HCT116 (cell line): Measurements from ENCODE around the gene TTLL6. TPM values are rescaled to one million over a fixed set of nuclear protein-coding genes. Genes with fewer than 3 reads are reported as not detected.

Experiments
- ATAC-seq: fragments of 200-7000 bp; cut with Tn5 transposase; 2 replicates; pipeline ENCODE4 v1.9.1; 2020; ENCODE audit warnings: mild to moderate bottlenecking, moderate library complexity
- BruUV-seq: library from RNA; stranded (reverse); fragments of 400-500 nt; replicated peaks from 2 replicates; lab custom pipeline; 2021; lab: Mats Ljungman, UMichigan
- CTCF ChIA-PET: fragments of 300-600 bp; sonication (Branson Sonifier 250); formaldehyde crosslinking; loops from one replicate; lab custom pipeline; 2021; ENCODE audit warnings: antibody characterized with exemption; lab: Charles Lee
- POLR2A ChIA-PET: fragments of 300-600, 350-600 bp; sonication (Branson Sonifier 250); formaldehyde crosslinking; loops from one replicate; lab custom pipeline; 2021; ENCODE audit warnings: antibody characterized with exemption; lab: Charles Lee
- RAD21 ChIA-PET, 2 experiments: fragments of 300-600 bp; sonication (Branson Sonifier 250); formaldehyde crosslinking; loops; one replicate each; lab custom pipeline; 2023; ENCODE audit warnings: low total read pairs in 2 of 2; ENCODE audit not compliant: uncharacterized antibody in 2 of 2, unreplicated experiment in 2 of 2, low non-redundant PET in 1 of 2; lab: Charles Lee
- DNase-seq: peaks from one replicate; pipeline ENCODE4 v3.0.0-alpha.2; 2010; ENCODE audit warnings: low read depth, low spot score
- H2AFZ ChIP-seq: fragments of 200-600 bp; shearing (Covaris generic), sonication (generic); 2 replicates; pipeline ENCODE4 v1.6.1; 2017; ENCODE audit warnings: low read depth, mixed run types, mixed read lengths, antibody characterized with exemption, low read length; ENCODE audit not compliant: poor library complexity, severe bottlenecking
- H3K27ac ChIP-seq: 2 replicates; pipeline ENCODE4 v1.5.1; 2012; ENCODE audit warnings: low read depth, low read length
- H3K27me3 ChIP-seq: fragments of 200-600 bp; sonication (generic); 2 replicates; pipeline ENCODE4 v1.6.1; 2016; ENCODE audit warnings: mixed run types, low read length, mixed read lengths; ENCODE audit not compliant: insufficient read depth
- H3K36me3 ChIP-seq, 2 experiments: fragments of 200-500 bp in 1 of 2; fragments of 200-600 bp in 1 of 2; sonication (Bioruptor generic) in 1 of 2; sonication (generic) in 1 of 2; 2 replicates each; pipeline versions ENCODE4 v1.5.1 to v1.6.1; 2014 to 2016; ENCODE audit warnings: low read length in 2 of 2, inconsistent platforms in 1 of 2, mixed read lengths in 1 of 2, mixed run types in 1 of 2; ENCODE audit not compliant: insufficient read depth in 2 of 2, control insufficient read depth in 1 of 2
- H3K4me1 ChIP-seq, 2 experiments: fragments of 200-600 bp in 1 of 2; sonication (generic) in 1 of 2; 2 replicates each; pipeline versions ENCODE4 v1.5.1 to v1.6.1; 2012 to 2017; ENCODE audit warnings: low read length in 2 of 2, inconsistent platforms in 1 of 2, mild to moderate bottlenecking in 1 of 2, mixed read lengths in 1 of 2, mixed run types in 1 of 2, moderate library complexity in 1 of 2; ENCODE audit not compliant: insufficient read depth in 2 of 2, control insufficient read depth in 1 of 2
- H3K4me2 ChIP-seq: fragments of 200-600 bp; sonication (generic); 2 replicates; pipeline ENCODE4 v1.6.1; 2017; ENCODE audit warnings: mixed run types, low read length, mixed read lengths
- H3K4me3 ChIP-seq, 2 experiments: fragments of 200-600 bp in 1 of 2; sonication (generic) in 1 of 2; replicated peaks in 1 of 2; 2 replicates each; pipeline ENCODE4 v1.5.1; 2011 to 2016; ENCODE audit warnings: low read length in 2 of 2, control low read depth in 1 of 2, low read depth in 1 of 2, mild to moderate bottlenecking in 1 of 2, mixed read lengths in 1 of 2, mixed run types in 1 of 2
- H3K79me2 ChIP-seq: fragments of 200-600 bp; sonication (generic); 2 replicates; pipeline ENCODE4 v1.6.1; 2017; ENCODE audit warnings: mild to moderate bottlenecking, mixed run types, low read length, moderate library complexity, mixed read lengths; ENCODE audit not compliant: insufficient read depth
- H3K9ac ChIP-seq: fragments of 200-600 bp; sonication (generic); 2 replicates; pipeline ENCODE4 v1.6.1; 2016; ENCODE audit warnings: low read length, mixed read lengths
- H3K9me2 ChIP-seq: fragments of 200-600 bp; sonication (generic), shearing (Covaris generic); 2 replicates; pipeline ENCODE4 v1.6.1; 2017; ENCODE audit warnings: mixed run types, mild to moderate bottlenecking, moderate library complexity; ENCODE audit not compliant: insufficient read depth
- H3K9me3 ChIP-seq, 2 experiments: fragments of 200-500 bp in 1 of 2; fragments of 200-600 bp in 1 of 2; sonication (Bioruptor generic) in 1 of 2; sonication (generic) in 1 of 2; 2 replicates each; pipeline ENCODE4 v1.6.1; 2014 to 2017; ENCODE audit warnings: low read length in 2 of 2, mixed read lengths in 2 of 2, inconsistent platforms in 1 of 2, low read depth in 1 of 2, mild to moderate bottlenecking in 1 of 2, mixed run types in 1 of 2, moderate library complexity in 1 of 2; ENCODE audit not compliant: control insufficient read depth in 1 of 2, insufficient read depth in 1 of 2
- H4K20me1 ChIP-seq: fragments of 200-600 bp; sonication (generic), shearing (Covaris generic); 2 replicates; pipeline ENCODE4 v1.6.1; 2017; ENCODE audit warnings: mixed run types, mild to moderate bottlenecking, moderate library complexity; ENCODE audit not compliant: insufficient read depth
- CBX3 ChIP-seq: IDR thresholded peaks from 2 replicates; pipeline ENCODE4 v1.6.1; 2012; ENCODE audit warnings: low read depth
- EGR1 ChIP-seq: IDR thresholded peaks from 2 replicates; pipeline ENCODE4 v1.6.1; 2012; ENCODE audit warnings: low read depth
- ELF1 ChIP-seq: IDR thresholded peaks from 2 replicates; pipeline ENCODE4 v1.6.1; 2012; ENCODE audit warnings: low read depth, borderline replicate concordance
- EZH2 ChIP-seq: fragments of 200-600 bp; sonication (generic); IDR thresholded peaks from 2 replicates; pipeline ENCODE4 v1.6.1; 2017; ENCODE audit warnings: antibody characterized with exemption, mixed run types
- FOSL1 ChIP-seq: IDR thresholded peaks from 2 replicates; pipeline ENCODE4 v1.6.1; 2012; ENCODE audit warnings: low read depth
- JUND ChIP-seq: IDR thresholded peaks from 2 replicates; pipeline ENCODE4 v1.6.1; 2012
- POLR2A ChIP-seq: IDR thresholded peaks from 2 replicates; pipeline ENCODE4 v1.7.0; 2011; ENCODE audit warnings: borderline replicate concordance; ENCODE audit not compliant: insufficient read depth, insufficient read length; ENCODE audit errors: extremely low read depth
- POLR2AphosphoS5 ChIP-seq: IDR thresholded peaks from 2 replicates; pipeline ENCODE4 v1.6.1; 2011; ENCODE audit warnings: mild to moderate bottlenecking, low read depth, low read length, moderate library complexity
- RAD21 ChIP-seq: IDR thresholded peaks from 2 replicates; pipeline ENCODE4 v1.6.1; 2012; ENCODE audit warnings: low read depth, mild to moderate bottlenecking
- SIN3A ChIP-seq: IDR thresholded peaks from 2 replicates; pipeline ENCODE4 v1.6.1; 2012; ENCODE audit warnings: low read depth
- SP1 ChIP-seq: IDR thresholded peaks from 2 replicates; pipeline ENCODE4 v1.6.1; 2012; ENCODE audit warnings: low read depth
- SRF ChIP-seq: IDR thresholded peaks from 2 replicates; pipeline ENCODE4 v1.6.1; 2012; ENCODE audit warnings: low read depth
- YY1 ChIP-seq: IDR thresholded peaks from 2 replicates; pipeline ENCODE4 v1.6.1; 2011; ENCODE audit warnings: low read length, low read depth, moderate library complexity, mild to moderate bottlenecking; ENCODE audit not compliant: insufficient replicate concordance; ENCODE audit errors: extremely low read depth
- ZFX ChIP-seq: fragments of 450-650 bp; IDR thresholded peaks from 2 replicates; pipeline ENCODE4 v1.6.1; 2017
- ZNF274 ChIP-seq: fragments of 200-500 bp; sonication (Bioruptor generic); IDR thresholded peaks from 2 replicates; pipeline ENCODE4 v1.6.1; 2014; ENCODE audit warnings: mild to moderate bottlenecking, low read depth, low read length, inconsistent platforms
- intact Hi-C: fragments of 100-400 bp; cut with micrococcal nuclease; formaldehyde crosslinking; loops from 2 replicates; pipeline ENCODE4 v1.10.0; 2022
- total RNA-seq: library from RNA; stranded (reverse); gene quantifications from one replicate; pipeline ENCODE4 v1.2.1, GENCODE V29; 2021; ENCODE audit not compliant: unreplicated experiment
- TF ChIP-seq, protein P1 (sequence below): IDR thresholded peaks from 2 replicates; pipeline ENCODE4 v1.6.1; 2012
- TF ChIP-seq, protein P2 (sequence below), 3 experiments: fragments of 200-600 bp in 1 of 3; sonication (generic) in 1 of 3; IDR thresholded peaks in 2 of 3; conservative IDR thresholded peaks in 1 of 3; 2 replicates each; pipeline ENCODE4 v1.5.1; 2012 to 2017; ENCODE audit warnings: low read depth in 2 of 3, low read length in 2 of 3, antibody characterized with exemption in 1 of 3, borderline replicate concordance in 1 of 3, control low read depth in 1 of 3, mild to moderate bottlenecking in 1 of 3, mixed read lengths in 1 of 3, mixed run types in 1 of 3, moderate library complexity in 1 of 3; ENCODE audit not compliant: insufficient read depth in 1 of 3
- TF ChIP-seq, protein P3 (sequence below): IDR thresholded peaks from 2 replicates; pipeline ENCODE4 v1.6.1; 2012

TTLL6 gene
- total RNA-seq, 1 experiment from 2014 or later, result 0.79 TPM

- TF ChIP-seq, protein P1, sequence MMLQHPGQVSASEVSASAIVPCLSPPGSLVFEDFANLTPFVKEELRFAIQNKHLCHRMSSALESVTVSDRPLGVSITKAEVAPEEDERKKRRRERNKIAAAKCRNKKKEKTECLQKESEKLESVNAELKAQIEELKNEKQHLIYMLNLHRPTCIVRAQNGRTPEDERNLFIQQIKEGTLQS, result no peak
- TF ChIP-seq EGR1, result no peak
- no peak for TF ChIP-seq POLR2AphosphoS5
- TF ChIP-seq, protein P2, sequence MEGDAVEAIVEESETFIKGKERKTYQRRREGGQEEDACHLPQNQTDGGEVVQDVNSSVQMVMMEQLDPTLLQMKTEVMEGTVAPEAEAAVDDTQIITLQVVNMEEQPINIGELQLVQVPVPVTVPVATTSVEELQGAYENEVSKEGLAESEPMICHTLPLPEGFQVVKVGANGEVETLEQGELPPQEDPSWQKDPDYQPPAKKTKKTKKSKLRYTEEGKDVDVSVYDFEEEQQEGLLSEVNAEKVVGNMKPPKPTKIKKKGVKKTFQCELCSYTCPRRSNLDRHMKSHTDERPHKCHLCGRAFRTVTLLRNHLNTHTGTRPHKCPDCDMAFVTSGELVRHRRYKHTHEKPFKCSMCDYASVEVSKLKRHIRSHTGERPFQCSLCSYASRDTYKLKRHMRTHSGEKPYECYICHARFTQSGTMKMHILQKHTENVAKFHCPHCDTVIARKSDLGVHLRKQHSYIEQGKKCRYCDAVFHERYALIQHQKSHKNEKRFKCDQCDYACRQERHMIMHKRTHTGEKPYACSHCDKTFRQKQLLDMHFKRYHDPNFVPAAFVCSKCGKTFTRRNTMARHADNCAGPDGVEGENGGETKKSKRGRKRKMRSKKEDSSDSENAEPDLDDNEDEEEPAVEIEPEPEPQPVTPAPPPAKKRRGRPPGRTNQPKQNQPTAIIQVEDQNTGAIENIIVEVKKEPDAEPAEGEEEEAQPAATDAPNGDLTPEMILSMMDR (IDR thresholded peaks at IDR 0.05 in 2 of 3, conservative IDR thresholded peaks at IDR 0.05 in 1 of 3; ENCODE audit: borderline replicate concordance in 1 of 3, insufficient read depth in 1 of 3, low read depth in 2 of 3, low read length in 2 of 3), result peak; percentile 97 to 100 (median 100)
- TF ChIP-seq, protein P3, sequence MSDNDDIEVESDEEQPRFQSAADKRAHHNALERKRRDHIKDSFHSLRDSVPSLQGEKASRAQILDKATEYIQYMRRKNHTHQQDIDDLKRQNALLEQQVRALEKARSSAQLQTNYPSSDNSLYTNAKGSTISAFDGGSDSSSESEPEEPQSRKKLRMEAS, result no peak
These were observed 12.1 kb downstream of the TTLL6 start (continued) for GRCh38 chr17:48804936-48805411.

DNA sequence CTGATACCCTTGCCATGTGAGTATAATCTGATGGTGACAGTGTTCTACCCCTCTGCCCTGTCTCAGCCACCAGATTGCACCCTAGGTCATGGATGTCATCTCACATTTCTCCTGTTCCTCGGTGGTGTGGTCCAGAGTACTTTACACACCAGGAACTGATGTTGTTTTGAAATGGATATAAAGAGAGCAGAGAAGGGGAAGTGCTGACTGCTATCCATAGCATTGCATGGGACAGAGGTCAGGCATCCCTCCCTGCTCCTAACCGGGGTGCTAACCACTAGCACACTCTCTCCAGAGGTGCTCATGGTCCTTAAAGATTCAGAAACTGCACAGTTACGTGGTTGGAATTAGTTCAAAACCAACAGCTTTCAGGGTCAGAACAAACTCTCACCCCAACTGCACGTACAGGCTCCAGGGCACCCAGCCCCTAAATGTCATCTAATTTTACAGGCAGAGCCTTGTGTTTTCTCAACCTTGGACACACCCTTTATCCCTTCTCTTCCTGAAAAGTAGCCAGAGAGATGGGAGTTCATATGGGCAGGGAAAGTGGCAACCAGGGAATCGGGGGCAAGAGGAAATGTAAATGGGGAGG is 16.3 kb downstream of the TTLL6 start:
- Histone ChIP-seq H3K27ac (no peak overlapping the region), H2AFZ (no peak overlapping the region), H3K79me2 (no peaks in the 10 kb centered on the region), H3K4me1 (peaks cover 15 to 23% of the 10 kb centered on the region in 2 experiments), H3K9me3 (no peaks in the 10 kb centered on the region), H4K20me1 (no peaks in the 10 kb centered on the region), H3K27me3 (no peaks in the 10 kb centered on the region), H3K4me2 (no peak overlapping the region), H3K4me3 (no peak overlapping the region), H3K36me3 (no peaks in the 10 kb centered on the region), H3K9me2 (no peaks in the 10 kb centered on the region), H3K9ac (no peak overlapping the region)
- ChIA-PET POLR2A (no interaction called here), RAD21 (no interaction called here), CTCF (interaction anchor here (1.7 kb wide), 1 partner anchor 78 kb away, joined by 5 read pairs; no protein-coding TSS in a partner anchor)
- no peak for ATAC-seq
- TF ChIP-seq SIN3A, result no peak
- TF ChIP-seq CBX3, result no peak
- TF ChIP-seq, protein P1, result no peak
- TF ChIP-seq SRF, result no peak
- no peak for TF ChIP-seq SP1
- TF ChIP-seq JUND, result no peak
- TF ChIP-seq YY1, result no peak
- no peak for TF ChIP-seq EGR1
- TF ChIP-seq, protein P3, result no peak
- TF ChIP-seq POLR2A, result no peak
- no peak for TF ChIP-seq RAD21
- TF ChIP-seq POLR2AphosphoS5, result no peak
- TF ChIP-seq FOSL1, result no peak
- no peak for TF ChIP-seq ELF1
- no peak for TF ChIP-seq ZNF274
- no peak for TF ChIP-seq EZH2
- no peak for TF ChIP-seq ZFX
- no peak for DNase-seq
- intact Hi-C loops, result no loop called here
- BruUV-seq, result no TSS peak
